HG03060 (cell line): Measurements from ENCODE around the gene OR51B4.
"Not testable (repeated sequence)": the region's sequence is repeated elsewhere in the genome, so short reads cannot be mapped to it uniquely, and the experiment has no call there.

Experiments
- ATAC-seq: cut with Tn5 transposase; IDR thresholded peaks from one replicate; pipeline ENCODE4 v1.9.1; 2021; ENCODE audit warnings: low read depth, moderate number of reproducible peaks; ENCODE audit not compliant: unreplicated experiment

Gene OR51B4

DNA sequence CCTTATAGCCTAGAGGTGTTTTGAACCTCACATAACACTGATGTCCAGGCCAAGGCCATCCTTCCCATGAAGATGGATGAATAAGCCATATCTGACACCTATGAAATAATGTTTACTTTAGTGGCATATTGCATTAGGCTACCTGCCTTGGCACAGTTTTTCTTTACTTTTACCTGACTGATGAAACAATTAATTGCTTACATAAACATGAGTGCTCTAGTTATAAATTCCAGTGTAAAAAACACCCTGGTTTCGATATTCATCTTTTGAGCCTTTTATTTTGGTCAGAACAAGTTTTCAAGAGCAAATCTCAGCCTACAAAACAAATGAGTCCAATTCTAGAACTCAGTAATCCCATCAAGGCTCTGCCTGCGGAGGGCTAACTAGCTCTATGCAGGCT lies 25.0 kb downstream of the OR51B4 start:
- no peak for ATAC-seq

DNA sequence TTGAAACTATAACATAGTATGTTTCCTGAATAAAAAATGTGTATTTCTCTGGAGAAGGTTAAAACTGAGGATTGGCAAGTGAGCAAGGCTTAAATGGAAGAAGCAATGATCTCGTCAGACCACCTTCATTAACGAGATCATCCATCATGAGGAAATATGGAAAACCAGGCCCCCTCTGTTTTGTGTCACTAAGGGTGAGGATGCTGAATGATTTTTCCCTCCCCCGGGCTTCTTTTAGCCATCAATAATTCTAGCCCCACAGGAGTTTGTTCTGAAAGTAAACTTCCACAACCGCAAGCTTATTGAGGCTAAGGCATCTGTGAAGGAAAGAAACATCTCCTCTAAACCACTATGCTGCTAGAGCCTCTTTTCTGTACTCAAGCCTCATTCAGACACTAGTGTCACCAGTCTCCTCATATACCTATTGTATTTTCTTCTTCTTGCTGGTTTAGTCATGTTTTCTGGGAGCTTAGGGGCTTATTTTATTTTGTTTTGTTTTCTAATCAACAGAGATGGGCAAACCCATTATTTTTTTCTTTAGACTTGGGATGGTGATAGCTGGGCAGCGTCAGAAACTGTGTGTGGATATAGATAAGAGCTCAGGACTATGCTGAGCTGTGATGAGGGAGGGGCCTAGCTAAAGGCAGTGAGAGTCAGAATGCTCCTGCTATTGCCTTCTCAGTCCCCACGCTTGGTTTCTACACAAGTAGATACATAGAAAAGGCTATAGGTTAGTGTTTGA lies 26.2 kb downstream of the OR51B4 start:
- ATAC-seq, result no peak

DNA sequence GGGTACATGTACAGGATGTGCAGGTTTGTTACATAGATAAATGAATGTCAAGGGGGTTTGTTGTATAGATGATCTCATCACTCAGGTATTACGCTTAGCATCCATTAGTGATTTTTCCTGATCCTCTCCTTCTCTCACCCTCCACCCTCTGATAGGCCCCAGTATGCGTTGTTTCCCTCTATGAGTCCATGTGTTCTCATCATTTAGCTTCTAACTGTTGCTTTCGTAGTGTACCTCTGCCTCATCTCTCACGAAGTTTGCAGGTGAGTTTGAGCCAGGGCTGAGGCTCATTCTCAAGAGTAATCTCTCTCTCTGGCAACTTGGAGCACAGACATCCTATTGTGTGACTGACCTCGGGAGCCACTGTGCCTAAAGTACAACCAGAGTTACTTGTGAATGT lies 27.4 kb downstream of the OR51B4 start:
- ATAC-seq, result no peak

DNA sequence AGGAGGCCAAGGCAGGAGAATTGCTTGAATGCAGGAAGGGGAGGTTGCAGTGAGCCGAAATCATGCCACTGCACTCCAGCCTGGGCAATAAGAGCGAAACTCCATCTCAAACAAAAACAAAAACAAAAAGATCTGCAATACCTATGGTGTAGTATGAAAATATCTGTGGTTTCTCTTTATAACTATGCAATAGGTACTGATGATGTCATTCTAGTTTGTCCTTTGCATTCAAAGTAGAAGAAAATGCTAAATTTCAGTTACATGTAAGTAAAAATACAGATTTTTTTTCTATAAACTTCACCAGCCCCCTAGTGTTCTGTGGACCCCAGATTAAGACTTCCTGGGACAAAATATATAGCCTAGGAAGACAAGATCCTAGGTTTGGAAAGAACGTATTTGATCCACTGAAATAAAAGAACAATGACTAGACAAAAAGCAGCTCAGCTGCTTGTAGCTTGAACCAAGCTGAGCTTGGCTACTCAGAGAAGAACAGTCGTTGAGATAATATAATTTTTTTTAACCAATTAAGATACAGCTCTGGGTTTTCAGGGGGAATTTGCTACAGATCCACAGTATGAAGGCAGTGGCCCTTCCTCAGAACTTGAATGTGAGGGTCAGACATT lies 29.2 kb downstream of the OR51B4 start:
- ATAC-seq, result no peak

DNA sequence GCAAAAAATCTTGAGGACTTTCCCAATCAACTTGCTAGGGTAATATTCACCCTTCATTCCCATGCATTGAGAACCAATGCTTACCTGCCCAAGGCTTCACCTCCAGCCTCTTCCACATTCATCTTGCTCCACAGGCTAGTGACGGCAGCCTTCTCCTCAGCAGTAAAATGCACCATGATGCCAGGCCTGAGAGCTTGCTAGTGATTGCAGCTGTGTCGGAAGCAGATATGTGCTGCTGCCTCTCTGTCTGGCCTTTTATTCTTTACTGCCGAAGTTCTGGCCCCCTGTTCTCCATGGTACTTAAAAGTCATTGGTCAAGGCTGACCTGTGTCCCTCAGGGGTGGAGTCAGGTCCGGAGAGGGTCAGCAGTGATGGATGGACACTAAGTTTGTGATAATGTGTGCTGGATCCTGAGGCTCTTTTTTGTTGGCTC lies 32.0 kb downstream of the OR51B4 start, which contains the start of gene HBE1:
Gene HBE1, minus strand, starts transcription at position 231 of the 433 bp plus-strand sequence. Its CDS starts 55 bp downstream, at position 176.
- no peak for ATAC-seq

DNA sequence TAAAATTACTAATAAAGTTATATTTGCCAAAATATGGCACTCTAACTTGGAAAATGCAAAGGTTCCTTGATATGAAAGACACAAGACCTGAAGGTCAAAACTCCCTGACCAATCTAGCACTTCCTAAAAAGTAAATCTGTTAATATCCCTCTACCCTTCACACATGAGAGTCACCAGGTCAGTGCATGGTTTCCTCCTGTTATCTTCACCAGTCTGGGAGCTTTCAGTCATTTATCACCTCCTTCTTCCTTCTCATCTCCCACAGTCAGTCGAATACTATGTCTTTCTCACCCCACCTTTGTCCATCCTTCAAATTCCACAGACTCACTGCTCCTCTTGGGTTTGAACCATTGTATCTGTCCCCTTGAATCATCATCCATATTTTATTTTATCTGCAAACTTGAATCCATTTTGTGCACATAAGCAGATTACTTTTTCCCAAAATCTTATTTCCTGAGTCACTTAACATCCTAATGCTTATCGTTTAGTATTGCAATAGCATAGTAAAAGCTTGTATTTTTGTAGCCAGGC lies 34.6 kb downstream of the OR51B4 start:
- no peak for ATAC-seq

DNA sequence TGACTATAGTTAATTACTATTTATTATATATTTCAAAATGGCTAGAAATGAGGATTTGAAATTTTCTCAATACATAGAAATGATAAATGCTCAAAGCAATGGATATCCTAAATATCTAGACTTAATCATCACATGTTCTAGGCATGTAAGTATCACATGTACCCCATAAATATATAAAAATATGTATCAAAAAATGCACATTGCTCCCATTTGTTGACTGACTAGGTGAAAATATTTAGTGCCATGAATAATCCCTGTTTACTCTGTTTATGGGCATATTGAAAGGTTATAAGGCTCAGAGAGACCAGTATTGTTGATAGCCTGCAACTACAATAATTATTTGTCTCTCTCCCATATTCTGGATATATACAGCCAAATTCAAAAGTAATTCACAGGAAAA lies 35.1 kb downstream of the OR51B4 start:
- no peak for ATAC-seq

DNA sequence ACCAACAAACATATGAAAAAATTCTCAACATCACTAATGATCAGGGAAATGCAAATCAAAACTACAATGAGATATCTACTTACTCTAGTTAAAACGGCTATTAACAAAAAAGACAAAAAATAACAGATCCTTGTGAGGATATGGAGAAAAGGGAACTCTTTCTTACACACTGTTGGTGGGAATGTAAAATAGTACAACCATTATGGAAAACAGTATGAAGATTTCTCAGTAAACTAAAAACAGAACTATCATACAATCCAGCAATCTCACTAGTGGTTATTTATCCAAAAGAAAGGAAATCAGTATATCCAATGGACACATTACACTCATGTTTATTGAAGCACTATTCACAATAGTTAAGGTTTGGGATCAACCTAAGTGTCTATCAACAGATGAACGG lies 35.9 kb downstream of the OR51B4 start:
- ATAC-seq, result no peak

DNA sequence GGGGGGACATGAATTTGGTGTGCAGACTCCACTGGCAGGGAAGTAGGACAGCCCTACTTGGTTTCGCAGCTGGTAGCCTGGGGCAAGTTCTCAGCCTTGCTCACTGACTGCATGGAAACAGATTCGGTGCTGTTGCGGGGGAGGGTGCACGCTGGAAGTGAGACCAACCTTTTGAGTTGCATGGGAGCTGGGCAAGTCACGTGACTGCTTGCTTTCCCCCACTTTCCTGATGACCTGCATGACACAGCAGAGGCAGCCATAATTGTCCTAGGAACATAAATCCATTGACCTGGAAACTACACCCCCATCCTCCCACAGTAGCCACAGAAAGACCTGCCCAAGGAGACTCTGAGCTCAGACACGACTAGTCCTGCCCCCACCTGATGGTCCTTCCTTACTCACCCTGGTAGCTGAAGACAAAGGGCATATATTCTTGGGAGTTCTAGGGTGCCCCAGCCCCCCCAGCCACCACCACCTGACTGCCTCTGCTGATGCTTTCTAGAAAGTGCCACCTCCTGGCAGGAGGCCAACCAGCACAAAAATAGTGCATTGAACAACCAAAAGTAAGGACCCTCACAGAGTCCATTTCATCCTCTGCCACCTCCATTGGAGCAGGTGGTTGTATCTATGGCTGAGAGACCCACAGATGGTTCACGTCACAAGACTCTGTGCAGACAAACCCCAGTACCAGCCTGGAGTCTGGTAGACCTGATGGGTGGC lies 43.0 kb downstream of the OR51B4 start:
- ATAC-seq, result no peak

DNA sequence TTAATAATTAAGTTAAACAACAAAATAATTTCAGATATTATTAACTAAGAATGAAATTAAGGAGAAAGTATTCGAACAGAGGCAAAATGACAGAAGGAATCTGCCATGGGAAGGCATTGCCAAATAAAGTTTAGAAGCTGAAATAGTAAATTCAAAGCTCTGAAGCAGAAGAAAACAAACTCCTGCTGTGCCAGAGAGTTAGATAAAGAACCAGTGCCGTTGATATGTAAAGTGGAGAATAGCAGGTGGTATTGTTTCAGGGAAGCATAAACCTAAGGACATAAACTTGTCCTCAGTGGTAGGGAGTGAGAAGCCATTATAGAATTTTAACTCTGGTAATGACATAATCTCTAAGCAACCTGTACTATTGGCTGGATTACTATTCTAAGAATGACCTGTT lies 44.5 kb downstream of the OR51B4 start:
- ATAC-seq, result no peak

DNA sequence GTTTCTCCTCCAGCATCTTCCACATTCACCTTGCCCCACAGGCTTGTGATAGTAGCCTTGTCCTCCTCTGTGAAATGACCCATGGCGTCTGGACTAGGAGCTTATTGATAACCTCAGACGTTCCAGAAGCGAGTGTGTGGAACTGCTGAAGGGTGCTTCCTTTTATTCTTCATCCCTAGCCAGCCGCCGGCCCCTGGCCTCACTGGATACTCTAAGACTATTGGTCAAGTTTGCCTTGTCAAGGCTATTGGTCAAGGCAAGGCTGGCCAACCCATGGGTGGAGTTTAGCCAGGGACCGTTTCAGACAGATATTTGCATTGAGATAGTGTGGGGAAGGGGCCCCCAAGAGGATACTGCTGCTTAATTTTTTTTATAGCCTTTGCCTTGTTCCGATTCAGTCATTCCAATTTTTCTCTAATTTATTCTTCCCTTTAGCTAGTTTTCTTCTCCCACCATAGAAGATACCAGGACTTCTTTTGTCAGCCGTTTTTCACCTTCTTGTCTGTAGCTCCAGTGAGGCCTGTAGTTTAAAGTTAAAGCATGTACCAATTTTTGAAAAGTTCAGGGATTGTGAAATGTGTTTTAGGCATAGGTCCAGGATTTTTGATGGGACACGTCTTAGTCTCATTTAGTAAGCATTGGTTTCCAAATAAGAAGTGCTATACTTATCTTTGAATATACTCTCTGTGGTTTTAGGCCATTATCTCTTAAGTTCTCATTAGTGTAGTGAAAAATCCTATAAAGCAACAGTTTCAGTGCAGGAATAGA lies 46.9 kb downstream of the OR51B4 start, which contains the start of gene HBG2:
Gene HBG2, minus strand, starts transcription at position 136 of the 768 bp plus-strand sequence. Its CDS starts 53 bp downstream, at position 83.
- ATAC-seq, result not testable (repeated sequence)

DNA sequence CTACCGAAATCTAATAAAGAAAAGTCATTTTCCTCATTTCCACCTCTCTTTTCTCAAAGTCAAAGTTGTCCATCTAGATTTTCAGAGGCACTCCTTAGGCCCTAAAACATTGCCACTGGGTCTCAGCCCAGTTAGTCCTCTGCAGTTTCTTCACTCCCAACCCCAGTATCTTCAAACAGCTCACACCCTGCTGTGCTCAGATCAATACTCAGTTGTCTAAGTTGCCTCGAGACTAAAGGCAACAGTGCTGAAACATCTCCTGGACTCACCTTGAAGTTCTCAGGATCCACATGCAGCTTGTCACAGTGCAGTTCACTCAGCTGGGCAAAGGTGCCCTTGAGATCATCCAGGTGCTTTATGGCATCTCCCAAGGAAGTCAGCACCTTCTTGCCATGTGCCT lies 47.7 kb downstream of the OR51B4 start:
- not testable (repeated sequence) for ATAC-seq

DNA sequence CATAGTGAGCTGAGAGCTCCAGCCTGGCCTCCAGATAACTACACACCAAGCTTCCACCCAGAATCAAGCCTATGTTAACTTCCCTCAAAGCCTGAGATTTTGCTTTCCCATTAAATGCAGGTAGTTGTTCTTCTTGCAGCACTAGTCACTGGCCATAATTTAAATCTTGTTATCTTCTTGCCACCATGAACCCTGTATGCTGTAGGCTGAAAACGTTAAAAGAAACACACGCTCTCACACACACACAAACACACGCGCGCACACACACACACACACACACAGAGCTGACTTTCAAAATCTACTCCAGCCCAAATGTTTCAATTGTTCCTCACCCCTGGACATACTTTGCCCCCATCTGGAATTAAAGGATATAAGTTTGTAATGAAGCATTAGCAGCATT lies 48.3 kb downstream of the OR51B4 start:
- not testable (repeated sequence) for ATAC-seq

DNA sequence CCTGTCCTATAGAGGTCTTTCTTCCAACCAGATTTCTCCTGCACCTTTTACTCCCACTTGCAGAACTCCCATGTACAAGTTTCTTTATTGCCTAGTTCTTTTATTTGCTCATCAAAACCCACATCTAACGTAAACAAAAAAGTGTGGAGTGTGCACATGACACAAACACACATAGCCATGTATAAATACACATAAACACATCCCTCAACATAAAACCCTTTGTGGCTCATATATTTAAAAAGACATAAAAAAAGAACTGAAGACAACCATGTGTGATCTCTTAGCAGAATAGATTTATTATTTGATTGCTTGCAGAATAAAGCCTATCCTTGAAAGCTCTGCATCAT lies 48.9 kb downstream of the OR51B4 start:
- no peak for ATAC-seq

DNA sequence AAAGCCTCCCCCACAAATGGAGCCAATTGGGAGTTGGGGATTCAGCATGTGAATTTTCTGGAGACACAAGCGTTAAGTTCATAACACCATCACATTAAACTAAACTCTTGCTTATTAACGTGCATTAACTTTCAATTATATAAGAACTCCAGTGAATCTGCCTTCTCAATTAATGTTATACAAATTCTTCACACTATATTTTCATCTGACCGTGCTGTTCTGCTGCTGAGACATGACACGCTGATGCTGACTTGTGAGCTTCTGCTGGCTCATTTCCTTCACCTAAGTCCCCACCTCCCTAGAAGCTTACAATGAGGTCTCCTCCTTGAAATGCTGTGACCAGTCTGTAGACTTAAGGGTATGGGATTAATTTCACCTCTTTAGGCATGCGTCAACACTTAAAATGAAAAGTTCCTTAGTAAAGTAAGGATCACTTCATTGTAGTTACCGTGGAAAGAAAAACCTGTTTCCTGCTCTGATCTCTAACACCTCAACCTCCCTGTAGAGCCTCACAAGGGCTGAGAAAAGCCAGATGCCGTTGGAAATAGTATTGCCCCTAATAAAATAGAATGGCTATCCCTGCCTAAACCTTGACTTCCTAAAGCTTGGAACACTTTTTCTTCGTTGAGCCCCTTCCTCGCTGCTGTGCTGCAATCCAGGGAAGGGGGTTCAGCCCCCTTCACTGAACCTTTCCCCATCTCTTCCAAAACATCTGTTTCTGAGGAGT lies 49.4 kb downstream of the OR51B4 start:
- no peak for ATAC-seq

DNA sequence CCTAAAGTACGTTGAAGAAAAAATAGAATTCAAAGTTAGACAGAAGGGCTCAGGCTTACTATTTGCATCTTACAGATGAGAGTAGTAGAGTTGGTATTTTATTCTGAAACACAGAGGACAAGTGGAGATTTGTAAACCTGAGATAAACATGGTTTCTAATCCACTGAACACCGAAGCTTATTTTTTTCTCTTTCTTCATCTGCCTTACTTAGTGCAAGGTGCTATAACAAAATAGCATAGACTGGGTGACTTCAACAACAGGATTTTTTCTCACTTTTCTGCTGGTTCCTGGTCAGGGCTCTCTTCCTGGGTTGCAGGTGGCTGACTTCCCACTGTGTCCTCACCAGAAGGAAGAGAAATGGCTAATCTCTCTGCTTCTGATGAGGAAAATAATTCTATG lies 50.0 kb downstream of the OR51B4 start:
- no peak for ATAC-seq
